Pancreas (tissue), 10 donors: ENCODE results near the gene KLHL26. TPM values are rescaled to one million over a fixed set of nuclear protein-coding genes. Genes with fewer than 3 reads are reported as not detected.
"Not testable (repeated sequence)": the region's sequence is repeated elsewhere in the genome, so short reads cannot be mapped to it uniquely, and the experiment has no call there.

Experiments
- ATAC-seq, 4 donors: fragments of 200-7000 bp; cut with Tn5 transposase; one replicate each; pipeline versions ENCODE4 v1.8.0 to v1.9.1; 2020; ENCODE audit warnings: mild to moderate bottlenecking in 4 of 4, moderate library complexity in 4 of 4
- DNase-seq, 6 donors: peaks; one replicate each; pipeline ENCODE4 v3.0.0-alpha.2; 2020
- FAIRE-seq: peaks from 2 replicates; lab custom pipeline; 2012; peaks lifted over from hg19 to GRCh38; lab: Jason Lieb, UNC
- H3K27ac ChIP-seq, 4 donors: fragments of 200-600 bp; sonication (generic); 1 replicate in 3 of 4; 2 replicates in 1 of 4; pipeline versions ENCODE4 v1.5.0 to v1.8.0; 2020
- H3K27me3 ChIP-seq, 4 donors: fragments of 200-600 bp; one replicate each; pipeline ENCODE4 v1.8.0; 2021
- H3K36me3 ChIP-seq, 3 donors: fragments of 200-600 bp; sonication (generic) in 1 of 3; one replicate each; pipeline versions ENCODE4 v1.5.0 to v1.8.0; 2020 to 2021
- H3K4me1 ChIP-seq, 3 donors: fragments of 200-600 bp; one replicate each; pipeline ENCODE4 v1.8.0; 2021
- H3K4me3 ChIP-seq, 4 donors: fragments of 200-600 bp; sonication (generic) in 2 of 4; one replicate each; pipeline versions ENCODE4 v1.5.0 to v1.8.0; 2020 to 2021
- H3K9me3 ChIP-seq, 4 donors: fragments of 200-600 bp; one replicate each; pipeline ENCODE4 v1.8.0; 2021
- CTCF ChIP-seq, 4 donors: fragments of 200-600 bp; sonication (generic) in 3 of 4; IDR thresholded peaks; one replicate each; pipeline versions ENCODE4 v1.5.0 to v1.8.0; 2021; ENCODE audit warnings: antibody characterized with exemption in 4 of 4
- WGBS, 2 donors: extraction: QIAGEN DNeasy Blood & Tissue Kit; methylation state at CpG; one replicate each; pipeline ENCODE4 v1.1.7; 2013; 5-methylcytosine and 5-hydroxymethylcytosine counted together
- intact Hi-C, 3 donors: fragments of 100-400 bp; cut with DNase I; formaldehyde crosslinking; loops; one replicate each; pipeline versions ENCODE4 v1.11.1 to v1.14.2; 2022
- polyA plus RNA-seq, 2 donors: library from polyadenylated mRNA; stranded (reverse); fragments of 200-250 nt; gene quantifications; one replicate each; pipeline ENCODE4 v1.2.3, GENCODE V29; 2013
- total RNA-seq, 6 donors: library from RNA; stranded (reverse); fragmentation: NEBNext Ultra II Directional in 4 of 6; extraction: Animal tissue kit (Norgen Biotek cat#: 25700) in 4 of 6; gene quantifications; one replicate each; pipeline versions ENCODE4 v1.2.1 to v1.2.4, GENCODE V29; 2021 to 2023
- donor health status: healthy with polysubstance abuse.
- donor health status: DM: no; HTN: no; CAD: no; lungs with moderate emphysema.
- donor health status: DM: no; HTN: no; CAD: no.
- donor health status: control.
- donor health status: control.
- donor health status: Bipolar disorder and iron deficiency.
- donor health status: DM: yes; HTN: yes; CAD: no.
- donor health status: DM: no; HTN: no; CAD: no.
- donor health status: DM: no; HTN: no; CAD: no.
- donor health status: DM: yes; HTN: yes; CAD: no.

The KLHL26 gene
- total and polyA plus RNA-seq, 8 donors = 3.2 to 7.8 (median 5.0) TPM

- ATAC-seq (no peak), FAIRE-seq (no peak), DNase-seq (no peak)
- Histone ChIP-seq H3K27me3 (no peaks in the 10 kb centered on the region), H3K4me3 (no peak overlapping the region), H3K9me3 (no peaks in the 10 kb centered on the region), H3K36me3 (no peaks in the 10 kb centered on the region), H3K4me1 (peaks cover 0 to 3% (median 0%) of the 10 kb centered on the region in 3 donors), H3K27ac (no peak overlapping the region)
- intact Hi-C loops = no loop called here
- TF ChIP-seq CTCF (IDR thresholded peaks at IDR 0.05) = no peak
- 39 to 49% methylated on average over 5 of the region's 5 CpGs for WGBS, 2 donors
These were observed 39.0 kb downstream of the KLHL26 start for GRCh38 chr19:18675779-18676178.

GRCh38 chr19:18676692-18677091, 39.9 kb downstream of the KLHL26 start:
- no peak overlapping the region for H3K27ac ChIP-seq
- no peaks in the 10 kb centered on the region for H3K27me3 ChIP-seq
- no peak for FAIRE-seq
- H3K4me1 ChIP-seq = peaks cover 0 to 3% (median 0%) of the 10 kb centered on the region in 3 donors
- intact Hi-C loops = no loop called here
- 76 to 84% methylated on average over 7 of the region's 7 CpGs for WGBS, 2 donors
- no peak for ATAC-seq
- no peak for DNase-seq
- H3K4me3 ChIP-seq = no peak overlapping the region
- no peaks in the 10 kb centered on the region for H3K9me3 ChIP-seq
- H3K36me3 ChIP-seq = no peaks in the 10 kb centered on the region
- TF ChIP-seq CTCF (IDR thresholded peaks at IDR 0.05) = no peak

DNA sequence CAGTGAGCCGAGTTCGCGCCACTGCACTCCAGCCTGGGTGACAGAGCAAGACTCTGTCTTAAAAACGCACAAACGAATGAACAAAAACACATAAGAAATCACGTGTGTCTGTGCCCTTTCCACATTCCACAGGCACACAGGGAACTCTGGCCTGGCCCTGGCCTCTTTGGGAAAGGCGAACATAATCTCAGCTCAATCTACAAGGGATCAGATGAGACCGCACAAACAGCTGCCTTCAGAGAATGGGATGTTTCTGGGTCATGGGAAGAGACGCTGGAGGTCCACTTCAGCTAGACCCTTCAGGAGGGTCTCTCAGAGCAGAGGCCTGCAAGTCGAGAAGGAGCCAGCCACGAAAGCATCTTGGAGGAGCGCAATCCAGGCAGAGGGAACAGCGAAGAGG, 40.3 kb downstream of the KLHL26 start:
- FAIRE-seq (no peak), ATAC-seq (no peak), DNase-seq (no peak)
- 66 to 69% methylated on average over 13 of the region's 13 CpGs for WGBS, 2 donors
- Histone ChIP-seq H3K4me1 (peaks cover 0 to 3% (median 0%) of the 10 kb centered on the region in 3 donors), H3K27ac (no peak overlapping the region), H3K36me3 (no peaks in the 10 kb centered on the region), H3K9me3 (no peaks in the 10 kb centered on the region), H3K27me3 (no peaks in the 10 kb centered on the region), H3K4me3 (no peak overlapping the region)
- no peak for TF ChIP-seq CTCF (IDR thresholded peaks at IDR 0.05)
- intact Hi-C loops = no loop called here

GRCh38 chr19:18680148-18680547, 43.3 kb downstream of the KLHL26 start:
- H3K27me3 ChIP-seq, intact Hi-C loops, H3K36me3 ChIP-seq, FAIRE-seq, ATAC-seq, DNase-seq, H3K4me1 ChIP-seq, H3K27ac ChIP-seq, H3K4me3 ChIP-seq, H3K9me3 ChIP-seq: not testable (repeated sequence)
- 96 to 100% methylated on average over 1 of the region's 1 CpG for WGBS, 2 donors

DNA sequence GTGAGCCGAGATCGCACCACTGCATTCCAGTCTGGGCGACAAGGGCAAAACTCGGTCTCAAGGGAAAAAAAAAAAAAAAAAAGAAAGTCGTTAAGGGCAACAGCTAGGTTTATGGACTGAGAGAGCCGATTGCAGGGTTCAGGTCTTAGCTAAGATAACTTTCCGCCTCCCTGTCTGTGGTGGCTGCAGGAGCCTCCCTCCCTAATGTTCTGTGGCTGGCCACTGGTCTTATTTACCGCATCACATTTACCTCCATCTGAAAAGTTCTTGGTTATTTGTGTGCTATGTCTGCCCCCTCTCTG, 45.9 kb downstream of the KLHL26 start:
- WGBS, 2 donors = 23 to 27% methylated on average over 8 of the region's 8 CpGs
- Histone ChIP-seq H3K9me3 (no peaks in the 10 kb centered on the region), H3K36me3 (no peaks in the 10 kb centered on the region), H3K27me3 (no peaks in the 10 kb centered on the region), H3K4me3 (peak overlapping the region in 3 of 4 donors; percentile 38 to 55 (median 51)), H3K27ac (peak overlapping the region in 1 of 4 donors; percentile 67), H3K4me1 (peaks cover 0 to 5% (median 3%) of the 10 kb centered on the region in 3 donors)
- FAIRE-seq (no peak), DNase-seq (no peak), ATAC-seq (peak in 1 of 4 donors; percentile 4)
- no peak for TF ChIP-seq CTCF (IDR thresholded peaks at IDR 0.05)
- intact Hi-C loops = no loop called here
